Neural cell (in vitro differentiated cells): ENCODE measurements around the gene SMAD7.

Experiments
- CTCF ChIP-seq: fragments of 450-650 bp; IDR thresholded peaks from 2 replicates; pipeline ENCODE4 v1.5.1; 2014; ENCODE audit warnings: antibody characterized with exemption, mild to moderate bottlenecking, moderate library complexity; ENCODE audit not compliant: poor library complexity, severe bottlenecking
- EP300 ChIP-seq: fragments of 450-650 bp; conservative IDR thresholded peaks from 2 replicates; pipeline ENCODE4 v1.6.1; 2014; ENCODE audit warnings: antibody characterized with exemption, mild to moderate bottlenecking, moderate library complexity; ENCODE audit not compliant: poor library complexity, severe bottlenecking
- EZH2 ChIP-seq: fragments of 200-600, 300-800 bp; shearing (Covaris generic), sonication (generic); IDR thresholded peaks from 2 replicates; pipeline ENCODE4 v1.6.1; 2014; ENCODE audit warnings: antibody characterized with exemption, low read length, borderline replicate concordance, mild to moderate bottlenecking; ENCODE audit not compliant: insufficient read depth, poor library complexity, severe bottlenecking
- MXI1 ChIP-seq: fragments of 450-650 bp; conservative IDR thresholded peaks from 2 replicates; pipeline ENCODE4 v1.6.1; 2014; ENCODE audit warnings: antibody characterized with exemption, mild to moderate bottlenecking; ENCODE audit not compliant: poor library complexity, severe bottlenecking
- POLR2AphosphoS5 ChIP-seq: IDR thresholded peaks from 2 replicates; pipeline ENCODE4 v1.6.1; 2012
- RAD21 ChIP-seq: fragments of 450-650 bp; conservative IDR thresholded peaks from 2 replicates; pipeline ENCODE4 v1.6.1; 2014; ENCODE audit warnings: antibody characterized with exemption, mild to moderate bottlenecking, moderate library complexity
- REST ChIP-seq: IDR thresholded peaks from 2 replicates; pipeline ENCODE4 v1.6.1; 2012; ENCODE audit warnings: borderline replicate concordance
- SMC3 ChIP-seq: fragments of 450-650 bp; conservative IDR thresholded peaks from 2 replicates; pipeline ENCODE4 v1.6.1; 2014; ENCODE audit warnings: antibody characterized with exemption, mild to moderate bottlenecking, moderate library complexity; ENCODE audit not compliant: poor library complexity
- TAF1 ChIP-seq: IDR thresholded peaks from 2 replicates; pipeline ENCODE4 v1.6.1; 2012; ENCODE audit warnings: low read depth

DNA sequence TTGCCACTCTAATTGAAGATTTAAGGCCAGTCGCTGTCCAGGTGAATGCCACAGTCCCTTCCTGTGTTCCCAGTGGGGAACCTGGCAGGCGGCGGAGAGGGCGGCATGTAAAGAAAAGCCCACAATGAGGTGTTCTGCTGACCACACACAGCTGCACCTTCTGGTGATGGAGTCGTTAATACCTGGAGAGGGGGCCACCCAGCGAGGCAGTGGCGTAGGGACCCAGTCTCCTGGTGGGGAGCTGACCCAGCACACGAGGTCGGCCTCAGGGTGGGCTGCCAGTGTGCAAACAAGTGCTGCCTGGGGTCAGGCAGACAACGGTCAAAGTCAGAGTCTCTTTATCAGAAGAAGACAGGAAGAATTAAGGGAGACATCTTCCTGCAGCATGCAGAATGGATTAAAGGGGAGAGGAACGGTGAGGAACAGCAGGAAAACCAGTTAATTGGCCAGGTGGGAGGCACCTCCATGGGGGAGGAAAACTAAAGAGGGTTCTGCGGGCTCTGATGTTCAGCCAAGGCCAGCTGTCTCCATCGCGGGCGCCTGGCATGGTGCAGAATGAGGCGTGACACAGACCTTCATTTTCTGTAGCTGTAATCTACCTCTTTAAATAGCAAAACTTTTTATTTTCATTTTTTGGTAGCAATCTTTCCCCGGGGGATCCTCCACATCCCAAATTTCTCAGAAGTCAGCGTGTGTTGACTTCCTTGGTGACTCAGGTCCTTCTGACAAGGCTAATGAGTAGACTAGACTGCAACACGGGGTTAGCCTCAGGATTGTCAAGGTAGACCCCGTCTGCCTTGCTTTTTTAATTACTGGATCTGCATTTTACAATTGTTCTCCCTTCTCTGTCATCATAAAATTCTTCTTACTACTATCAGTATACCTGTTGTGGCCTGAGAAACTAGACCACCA, 78.3 kb downstream of the SMAD7 start:
- TF ChIP-seq EZH2 (no peak), CTCF (no peak), POLR2AphosphoS5 (no peak), EP300 (no peak), REST (no peak), TAF1 (no peak), MXI1 (no peak), SMC3 (no peak), RAD21 (no peak)
